Measurements from ENCODE around the gene DMXL2. TPM values are rescaled to one million over a fixed set of nuclear protein-coding genes. Genes with fewer than 3 reads are reported as not detected.

The DMXL2 gene
- total and polyA plus RNA-seq, 9 of the 15 experiments (the other 6 are each of a cell fraction or from before 2014, with no cell fraction given) = 9.3 to 57.7 (median 30.7) TPM

GRCh38 chr15:51623386-51623938, 891 bp upstream of the DMXL2 start (continued):
- 0 out of 2 replicates have a peak, but pooled peaks have one; percentile 48 for TF ChIP-seq ZBTB40 (IDR thresholded peaks at IDR 0.05)
- TF ChIP-seq ZBTB40 (CRISPR knock-in tag; IDR thresholded peaks at IDR 0.05) = no peak
- TF ChIP-seq KLF1 (tag; IDR thresholded peaks at IDR 0.05) = peak; percentile 89
- peak; percentile 48; the same call in 1 of the 2 replicates for TF ChIP-seq PML (IDR thresholded peaks at IDR 0.05; ENCODE audit: low read length)
- peak; percentile 94 for TF ChIP-seq ZSCAN29 (IDR thresholded peaks at IDR 0.05)
- peak; percentile 70 for TF ChIP-seq SOX6 (IDR thresholded peaks at IDR 0.05)
- peak; percentile 62 for TF ChIP-seq ARHGAP35 (IDR thresholded peaks at IDR 0.05; ENCODE audit: partially characterized antibody)
- 0 out of 2 replicates have a peak, but pooled peaks have one; percentile 29 for TF ChIP-seq STAT5A (IDR thresholded peaks at IDR 0.05; ENCODE audit: borderline replicate concordance, low read length)
- TF ChIP-seq RCOR1 (IDR thresholded peaks at IDR 0.05; ENCODE audit: borderline replicate concordance in 1 of 2, low read depth in 2 of 2, low read length in 2 of 2) = peak; percentile 11 to 92; a peak in 3 of 4 replicates
- no peak for TF ChIP-seq JUNB (CRISPR knock-in tag; conservative IDR thresholded peaks at IDR 0.05)
- peak; percentile 64 for TF ChIP-seq HDAC3 (IDR thresholded peaks at IDR 0.05; ENCODE audit: borderline replicate concordance, partially characterized antibody)
- no peak for TF ChIP-seq SP1 (CRISPR knock-in tag; IDR thresholded peaks at IDR 0.05)
- TF ChIP-seq ZNF197 (CRISPR knock-in tag; IDR thresholded peaks at IDR 0.05; ENCODE audit: low read depth) = peak; percentile 51; the same call in 1 of the 2 replicates
- peak; percentile 16; the same call in 1 of the 2 replicates for TF ChIP-seq ETV1 (tag; conservative IDR thresholded peaks at IDR 0.05; ENCODE audit: low read depth)
- TF ChIP-seq ZNF41 (CRISPR knock-in tag; conservative IDR thresholded peaks at IDR 0.05) = 0 out of 2 replicates have a peak, but pooled peaks have one; percentile 18
- TF ChIP-seq FOSL1 (tag; conservative IDR thresholded peaks at IDR 0.05) = no peak
- TF ChIP-seq HMGN3 (IDR thresholded peaks at IDR 0.05; ENCODE audit: borderline replicate concordance, extremely low read depth, insufficient read length, low read depth, low read length) = no peak
- TF ChIP-seq PHTF2 (CRISPR knock-in tag; IDR thresholded peaks at IDR 0.05) = no peak
- 0 out of 2 replicates have a peak, but pooled peaks have one; percentile 2 for TF ChIP-seq ZNF316 (IDR thresholded peaks at IDR 0.05)
- TF ChIP-seq ZNF444 (CRISPR knock-in tag; IDR thresholded peaks at IDR 0.05) = no peak
- TF ChIP-seq MEIS2 (IDR thresholded peaks at IDR 0.05; ENCODE audit: partially characterized antibody) = peak; percentile 96
